MV-4-11 (cell line): ENCODE results near the gene SELENOM.
"Not testable (repeated sequence)": the region's sequence is repeated elsewhere in the genome, so short reads cannot be mapped to it uniquely, and the experiment has no call there.

Experiments
- DNase-seq: peaks from one replicate; lab custom pipeline; 2025; lab: John Stamatoyannopoulos, UW

The SELENOM gene

GRCh38 chr22:31090217-31091085, 16.9 kb downstream of the SELENOM start:
- DNase-seq: no peak

GRCh38 chr22:31089160-31090100, 17.9 kb downstream of the SELENOM start:
- no peak for DNase-seq

DNA sequence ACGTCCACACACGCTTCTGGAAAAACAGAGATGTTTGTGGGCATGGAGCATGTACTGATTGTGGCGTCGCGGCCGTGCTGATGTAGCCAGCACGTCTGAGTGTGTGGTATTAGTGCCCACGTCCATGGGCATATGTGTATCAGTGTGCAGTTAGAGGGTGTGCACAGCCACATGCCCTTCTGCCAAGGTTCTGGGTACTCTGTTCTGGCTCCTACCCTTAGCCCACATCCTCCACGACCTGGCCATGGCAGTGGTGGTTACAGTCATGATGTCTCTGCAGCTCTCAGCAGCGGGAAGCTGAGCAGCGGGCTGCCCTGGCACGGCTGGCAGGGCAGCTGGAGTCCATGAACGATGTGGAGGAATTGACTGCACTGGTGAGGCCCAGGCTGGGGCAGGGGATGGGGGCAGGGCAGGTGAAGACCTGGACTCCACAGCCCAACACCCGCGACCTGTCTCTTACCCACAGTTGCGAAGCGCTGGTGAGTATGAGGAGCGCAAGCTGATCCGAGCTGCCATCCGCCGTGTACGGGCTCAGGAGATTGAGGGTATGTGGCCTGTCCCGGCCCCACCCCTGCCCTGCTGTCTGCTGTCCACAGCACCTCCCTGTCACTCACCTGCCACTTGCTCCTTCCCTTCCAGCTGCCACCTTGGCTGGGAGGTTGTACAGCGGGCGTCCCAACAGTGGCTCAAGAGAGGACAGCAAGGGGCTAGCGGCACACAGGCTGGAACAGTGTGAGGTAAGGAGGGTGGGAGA, 19.0 kb downstream of the SELENOM start:
- DNase-seq: no peak

DNA sequence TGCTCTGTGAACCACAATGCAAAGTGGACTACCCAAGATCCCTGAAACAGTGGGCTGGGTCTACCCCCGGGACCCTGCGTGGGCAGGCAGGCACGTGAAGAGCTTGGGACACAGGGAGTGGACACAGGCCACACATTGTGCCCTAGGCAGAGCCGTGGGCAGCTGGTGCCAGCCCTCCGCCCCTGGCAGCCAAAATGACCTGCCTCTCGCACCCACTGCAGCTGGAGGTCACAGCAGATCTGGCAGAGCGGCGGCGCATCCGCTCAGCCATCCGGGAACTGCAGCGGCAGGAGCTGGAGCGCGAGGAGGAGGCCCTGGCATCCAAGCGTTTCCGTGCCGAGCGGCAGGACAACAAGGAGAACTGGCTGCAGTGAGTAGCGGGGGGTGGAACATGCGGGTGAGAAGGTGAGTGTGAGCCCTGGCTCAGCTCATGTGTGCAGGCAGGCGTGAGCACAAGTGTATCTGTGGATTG, 19.6 kb downstream of the SELENOM start:
- DNase-seq: no peak

DNA sequence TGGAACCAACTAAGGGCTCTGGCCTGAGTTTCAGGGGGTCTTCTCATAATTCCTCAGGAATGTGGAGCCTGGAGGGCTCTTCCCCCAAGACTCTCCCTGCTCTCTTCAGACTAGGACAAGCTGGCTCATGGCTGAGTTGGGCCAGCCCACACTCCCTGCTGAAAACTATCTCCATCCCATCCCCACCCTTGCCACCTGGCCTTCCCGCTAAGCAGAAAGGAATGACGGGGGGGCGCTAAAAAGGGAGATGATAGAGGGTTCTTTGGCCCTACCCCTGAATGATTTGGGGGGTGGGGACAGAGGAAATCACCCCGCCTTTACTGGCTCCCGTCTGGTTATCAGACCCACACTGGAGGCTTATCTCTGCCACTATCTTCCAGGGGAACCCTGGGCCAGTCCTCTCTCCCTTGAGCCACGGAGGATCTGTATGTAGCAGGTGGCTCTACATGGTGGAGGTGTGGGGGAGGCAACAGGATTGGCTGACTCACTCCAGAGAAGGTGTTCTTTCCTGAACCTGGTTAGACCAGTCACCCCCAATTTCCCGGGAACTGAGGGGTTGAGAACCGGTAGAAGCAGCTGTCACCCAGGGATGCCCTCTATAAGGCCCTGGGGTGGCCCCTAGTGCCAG, 20.6 kb downstream of the SELENOM start:
- DNase-seq: no peak

DNA sequence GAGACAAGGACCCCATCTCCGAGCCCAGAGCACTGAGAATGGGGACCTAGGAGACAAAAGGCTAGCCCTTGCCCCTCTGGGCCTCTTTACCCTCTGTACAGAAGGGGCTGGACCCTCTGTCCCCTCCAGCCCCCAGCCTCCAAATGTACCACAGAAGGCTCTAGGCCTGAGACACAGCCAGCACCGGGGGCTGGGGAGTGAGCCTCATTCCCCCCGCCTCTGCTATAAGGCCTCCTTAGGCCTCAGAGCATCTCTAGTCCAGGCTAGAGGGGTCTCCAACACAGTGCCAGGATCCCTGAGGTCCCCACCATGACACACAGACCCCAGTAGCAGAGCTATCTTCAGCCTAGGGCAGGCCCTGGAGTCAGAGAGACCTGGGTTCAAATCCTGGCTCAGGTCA, 21.4 kb downstream of the SELENOM start:
- no peak for DNase-seq

DNA sequence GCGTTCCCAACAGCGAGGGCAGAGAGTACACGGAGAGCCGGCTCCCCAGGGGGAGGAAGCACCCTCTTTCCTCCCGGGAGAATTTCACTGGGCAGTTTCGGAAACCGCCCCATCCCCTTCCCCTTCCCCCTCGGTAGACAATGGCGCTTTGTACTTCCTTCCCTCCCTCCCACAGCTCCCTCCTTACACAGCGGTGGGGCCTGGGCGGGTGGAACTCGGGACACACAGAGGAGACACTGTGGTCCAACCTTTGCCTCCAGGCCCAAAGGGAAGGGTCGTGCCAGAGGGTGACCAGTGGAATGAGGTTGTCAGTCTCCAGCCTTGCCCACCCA, 21.9 kb downstream of the SELENOM start:
- peak; percentile 50 for DNase-seq

DNA sequence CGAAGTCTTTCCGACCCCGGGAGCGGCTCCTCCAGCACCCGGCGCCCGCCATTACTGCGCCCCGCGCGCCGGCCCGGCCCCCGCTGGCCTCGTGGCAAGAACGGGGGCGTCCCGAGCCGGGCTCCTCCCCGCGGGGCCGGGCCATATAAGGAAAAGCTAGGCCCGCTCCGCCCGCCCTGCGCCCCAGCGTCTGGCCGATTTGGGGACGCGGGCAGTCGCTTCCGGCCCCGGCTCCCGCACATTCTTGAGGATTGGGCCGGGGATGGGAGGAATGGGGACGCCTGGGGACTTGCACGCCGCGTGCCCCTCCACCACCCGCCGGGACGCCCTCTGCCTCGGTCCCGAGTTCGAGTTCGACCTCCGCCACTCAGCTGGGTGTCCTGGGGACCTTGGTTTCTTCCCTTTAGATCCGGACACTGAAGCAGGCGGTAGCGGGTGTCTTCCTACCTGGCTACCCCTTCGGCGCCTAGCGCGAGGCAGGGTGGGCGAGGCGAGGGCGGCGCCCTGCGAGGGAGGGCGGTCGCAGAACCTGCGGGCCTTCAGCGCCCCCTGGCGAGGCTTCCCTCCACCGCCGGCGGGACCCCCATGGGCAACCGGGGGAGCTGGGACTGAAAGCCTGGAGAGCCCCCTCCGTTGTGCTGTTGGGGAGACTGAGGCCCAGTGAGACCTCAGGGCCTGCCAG, 22.4 kb downstream of the SELENOM start:
- peak; percentile 63 for DNase-seq

DNA sequence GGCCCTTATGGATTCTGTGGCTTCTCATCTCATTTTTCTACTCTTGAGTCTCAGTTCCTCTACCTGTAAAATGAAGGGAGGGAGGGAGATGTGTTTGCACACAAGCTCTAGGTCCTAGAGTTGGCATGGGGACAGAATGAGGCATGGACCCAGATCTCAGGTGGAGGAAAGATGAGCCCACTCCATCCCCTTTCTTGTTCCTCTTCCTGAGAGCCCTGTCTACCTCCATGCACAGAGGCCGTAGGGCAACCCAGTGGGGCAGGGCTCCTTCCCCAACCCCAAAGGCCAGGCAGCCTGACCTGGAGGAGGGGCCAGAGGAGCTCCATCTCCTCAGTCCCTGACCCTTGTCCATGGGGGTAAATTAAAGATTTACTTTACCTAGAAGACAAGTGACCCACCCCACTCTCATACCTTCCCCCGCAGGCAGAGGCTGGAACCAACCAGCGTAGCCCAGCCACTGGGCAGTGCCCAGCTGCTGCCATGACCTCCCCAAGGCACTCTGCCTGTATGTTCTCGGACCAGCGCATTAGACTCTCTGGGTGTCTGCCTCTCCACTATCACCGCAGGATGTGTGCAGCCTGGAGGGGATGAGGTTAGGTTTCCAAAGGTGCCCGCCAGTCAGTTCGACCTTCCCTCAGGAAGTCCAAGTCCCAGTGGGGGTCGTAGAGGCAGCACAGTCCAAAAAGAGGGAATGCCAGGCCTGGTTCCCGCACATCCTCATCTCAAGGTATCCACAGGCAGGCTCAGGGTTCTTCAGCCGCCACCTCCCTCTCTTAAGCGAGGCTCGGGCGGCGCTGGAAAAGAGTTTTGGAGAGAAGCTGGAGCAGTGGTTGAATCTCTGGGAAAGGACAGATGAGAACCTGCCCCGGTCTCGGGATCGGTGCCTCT, 23.2 kb downstream of the SELENOM start:
- DNase-seq: no peak

- DNase-seq: no peak
Measured at GRCh38 chr22:31083377-31083768, 24.0 kb downstream of the SELENOM start.

- DNase-seq: peak; percentile 25
Measured at GRCh38 chr22:31082606-31083376, 24.6 kb downstream of the SELENOM start.

GRCh38 chr22:31081963-31082605, 25.3 kb downstream of the SELENOM start:
- no peak for DNase-seq

DNA sequence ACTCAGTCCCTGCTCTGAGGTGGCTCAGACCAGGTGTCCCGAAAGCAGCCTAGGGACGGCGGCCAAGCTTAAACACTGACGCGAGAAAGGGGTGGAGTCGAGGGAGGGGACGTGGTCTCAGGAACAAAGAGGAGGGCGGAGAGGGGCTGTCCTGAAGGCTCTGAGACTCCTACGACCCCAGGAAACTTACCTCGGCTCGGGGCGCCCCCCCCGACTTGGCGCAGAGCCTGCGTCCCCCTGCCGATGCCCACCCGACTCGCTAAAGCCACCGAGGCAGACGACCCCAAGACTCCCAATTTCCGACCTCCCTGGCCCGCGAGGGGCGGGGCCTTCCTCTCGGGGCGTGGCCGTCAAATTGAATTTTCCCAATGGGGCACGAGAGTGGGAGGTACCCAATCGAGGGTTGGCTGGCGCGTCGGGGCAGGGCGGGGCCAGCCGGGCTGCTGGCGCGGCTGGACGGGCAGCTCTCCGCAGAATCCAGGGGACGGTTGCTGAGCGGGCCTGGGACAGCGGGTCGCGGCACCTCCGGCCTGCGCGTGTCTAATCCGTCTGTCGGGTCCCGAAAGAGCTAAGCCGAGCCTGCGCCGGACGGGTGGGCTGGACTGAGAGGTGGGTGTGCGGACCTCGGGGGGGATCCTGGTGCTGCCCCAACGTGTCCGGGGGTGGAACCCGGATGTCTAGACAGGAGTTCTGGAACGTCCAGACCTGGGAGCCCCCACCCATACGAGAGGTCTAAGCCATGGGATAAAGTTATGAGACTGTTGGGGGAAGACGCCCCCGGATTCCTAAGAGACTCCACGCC, 26.3 kb downstream of the SELENOM start, which contains the start of gene SMTN:
TSS of gene SMTN (plus strand) at position 471 of the 802 bp plus-strand sequence. CDS start 1,941 bp downstream, outside the sequence.
- peak; percentile 77 for DNase-seq

GRCh38 chr22:31080164-31080847, 27.1 kb downstream of the SELENOM start:
- DNase-seq: no peak

DNA sequence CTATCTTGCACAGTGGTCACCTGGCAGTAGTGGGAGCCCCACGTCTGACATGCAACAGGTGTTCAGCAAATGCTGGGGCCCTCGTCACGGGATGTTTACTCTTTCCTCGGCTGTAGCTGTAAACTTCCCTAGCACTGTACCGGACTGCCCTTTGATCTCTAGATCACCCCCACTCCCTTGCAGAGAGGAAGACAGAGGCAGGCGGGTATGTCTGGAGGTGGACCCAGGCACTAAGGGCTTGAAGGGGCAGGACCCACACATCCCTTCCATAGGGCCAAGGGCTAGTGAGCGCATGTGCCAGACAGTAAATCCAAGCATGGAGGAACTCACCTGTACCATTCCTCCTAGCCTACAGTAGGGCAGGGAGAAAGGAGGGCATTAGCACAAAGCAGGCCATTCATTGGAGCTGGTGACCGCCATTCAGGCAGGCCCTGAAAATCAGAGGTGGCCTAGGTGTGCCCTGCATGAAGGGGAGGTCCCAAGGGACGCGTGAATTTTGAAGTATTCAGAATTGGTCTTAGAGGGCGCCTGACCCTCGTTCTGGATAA, 28.2 kb downstream of the SELENOM start:
- no peak for DNase-seq

- DNase-seq: not testable (repeated sequence)
Measured at GRCh38 chr22:31078389-31078788, 29.0 kb downstream of the SELENOM start.

DNA sequence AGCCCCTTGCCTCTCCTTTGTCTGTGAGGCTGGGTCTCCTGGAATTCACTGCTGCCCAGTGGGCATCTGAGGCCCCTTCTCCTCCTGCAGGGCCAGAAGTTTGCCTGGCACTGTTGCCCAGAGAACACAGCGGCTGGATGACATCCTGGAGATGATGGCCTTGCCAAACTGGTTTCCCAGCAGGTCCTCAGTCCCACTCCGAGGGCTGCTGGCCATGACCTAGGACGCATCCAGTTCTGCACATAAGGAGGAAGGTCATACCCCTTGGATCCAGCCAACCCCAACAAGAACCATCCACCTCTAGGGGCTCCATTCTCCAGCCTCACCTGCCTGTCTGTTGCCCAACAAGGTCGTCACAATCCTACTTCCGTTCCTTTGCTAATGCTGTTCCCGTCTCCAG, 29.7 kb downstream of the SELENOM start:
- DNase-seq: no peak
